Lower leg skin (tissue), 3 donors: Measurements from ENCODE around the gene NSMCE1.

Experiments
- POLR2A ChIP-seq, 2 donors: fragments of 450-650 bp; IDR thresholded peaks; one replicate each; pipeline ENCODE4 v1.6.1; 2016 to 2017; ENCODE audit warnings: antibody characterized with exemption in 2 of 2, mild to moderate bottlenecking in 1 of 2, moderate library complexity in 1 of 2
- TF ChIP-seq, protein P1 (sequence below), 3 donors: fragments of 450-650 bp; IDR thresholded peaks; one replicate each; pipeline ENCODE4 v1.5.1; 2016; ENCODE audit warnings: antibody characterized with exemption in 3 of 3, mild to moderate bottlenecking in 3 of 3, moderate library complexity in 2 of 3

DNA sequence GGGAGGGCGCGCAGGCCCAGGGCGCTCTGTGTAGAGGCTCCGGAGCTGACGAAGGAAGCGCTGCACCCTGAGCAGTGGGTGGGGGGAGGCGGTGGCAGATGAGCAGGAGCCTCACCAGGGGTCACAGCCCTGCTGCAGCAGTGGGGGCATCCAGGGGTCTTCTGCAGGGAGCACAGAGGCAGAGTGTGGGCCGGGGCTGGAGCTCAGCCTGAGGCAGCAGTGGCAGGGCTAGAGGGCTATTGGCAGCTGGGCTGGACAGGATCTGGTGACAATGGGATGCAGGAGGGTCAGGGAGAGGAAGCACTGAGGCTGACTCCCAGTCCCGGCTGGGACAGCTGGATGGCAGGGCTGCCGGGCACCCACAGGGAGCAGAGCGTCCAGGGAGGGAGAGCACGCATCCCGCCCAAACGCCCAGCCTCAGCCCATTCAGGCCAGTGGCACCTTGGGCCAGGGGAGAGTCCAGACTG is 44.3 kb downstream of the NSMCE1 start:
- TF ChIP-seq, protein P1, sequence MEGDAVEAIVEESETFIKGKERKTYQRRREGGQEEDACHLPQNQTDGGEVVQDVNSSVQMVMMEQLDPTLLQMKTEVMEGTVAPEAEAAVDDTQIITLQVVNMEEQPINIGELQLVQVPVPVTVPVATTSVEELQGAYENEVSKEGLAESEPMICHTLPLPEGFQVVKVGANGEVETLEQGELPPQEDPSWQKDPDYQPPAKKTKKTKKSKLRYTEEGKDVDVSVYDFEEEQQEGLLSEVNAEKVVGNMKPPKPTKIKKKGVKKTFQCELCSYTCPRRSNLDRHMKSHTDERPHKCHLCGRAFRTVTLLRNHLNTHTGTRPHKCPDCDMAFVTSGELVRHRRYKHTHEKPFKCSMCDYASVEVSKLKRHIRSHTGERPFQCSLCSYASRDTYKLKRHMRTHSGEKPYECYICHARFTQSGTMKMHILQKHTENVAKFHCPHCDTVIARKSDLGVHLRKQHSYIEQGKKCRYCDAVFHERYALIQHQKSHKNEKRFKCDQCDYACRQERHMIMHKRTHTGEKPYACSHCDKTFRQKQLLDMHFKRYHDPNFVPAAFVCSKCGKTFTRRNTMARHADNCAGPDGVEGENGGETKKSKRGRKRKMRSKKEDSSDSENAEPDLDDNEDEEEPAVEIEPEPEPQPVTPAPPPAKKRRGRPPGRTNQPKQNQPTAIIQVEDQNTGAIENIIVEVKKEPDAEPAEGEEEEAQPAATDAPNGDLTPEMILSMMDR (IDR thresholded peaks at IDR 0.05), result no peak
- TF ChIP-seq POLR2A (IDR thresholded peaks at IDR 0.05), result no peak
